Neural cell (in vitro differentiated cells): Measurements from ENCODE around the gene NUBP2.

Experiments
- EZH2 ChIP-seq: fragments of 200-600, 300-800 bp; shearing (Covaris generic), sonication (generic); IDR thresholded peaks from 2 replicates; pipeline ENCODE4 v1.6.1; 2014; ENCODE audit warnings: antibody characterized with exemption, low read length, borderline replicate concordance, mild to moderate bottlenecking; ENCODE audit not compliant: insufficient read depth, poor library complexity, severe bottlenecking
- POLR2AphosphoS5 ChIP-seq: IDR thresholded peaks from 2 replicates; pipeline ENCODE4 v1.6.1; 2012
- TAF1 ChIP-seq: IDR thresholded peaks from 2 replicates; pipeline ENCODE4 v1.6.1; 2012; ENCODE audit warnings: low read depth
- TF ChIP-seq, protein P1 (sequence below): fragments of 450-650 bp; IDR thresholded peaks from 2 replicates; pipeline ENCODE4 v1.5.1; 2014; ENCODE audit warnings: antibody characterized with exemption, mild to moderate bottlenecking, moderate library complexity; ENCODE audit not compliant: poor library complexity, severe bottlenecking
- TF ChIP-seq, protein P2 (sequence below): IDR thresholded peaks from 2 replicates; pipeline ENCODE4 v1.6.1; 2012; ENCODE audit warnings: borderline replicate concordance

DNA sequence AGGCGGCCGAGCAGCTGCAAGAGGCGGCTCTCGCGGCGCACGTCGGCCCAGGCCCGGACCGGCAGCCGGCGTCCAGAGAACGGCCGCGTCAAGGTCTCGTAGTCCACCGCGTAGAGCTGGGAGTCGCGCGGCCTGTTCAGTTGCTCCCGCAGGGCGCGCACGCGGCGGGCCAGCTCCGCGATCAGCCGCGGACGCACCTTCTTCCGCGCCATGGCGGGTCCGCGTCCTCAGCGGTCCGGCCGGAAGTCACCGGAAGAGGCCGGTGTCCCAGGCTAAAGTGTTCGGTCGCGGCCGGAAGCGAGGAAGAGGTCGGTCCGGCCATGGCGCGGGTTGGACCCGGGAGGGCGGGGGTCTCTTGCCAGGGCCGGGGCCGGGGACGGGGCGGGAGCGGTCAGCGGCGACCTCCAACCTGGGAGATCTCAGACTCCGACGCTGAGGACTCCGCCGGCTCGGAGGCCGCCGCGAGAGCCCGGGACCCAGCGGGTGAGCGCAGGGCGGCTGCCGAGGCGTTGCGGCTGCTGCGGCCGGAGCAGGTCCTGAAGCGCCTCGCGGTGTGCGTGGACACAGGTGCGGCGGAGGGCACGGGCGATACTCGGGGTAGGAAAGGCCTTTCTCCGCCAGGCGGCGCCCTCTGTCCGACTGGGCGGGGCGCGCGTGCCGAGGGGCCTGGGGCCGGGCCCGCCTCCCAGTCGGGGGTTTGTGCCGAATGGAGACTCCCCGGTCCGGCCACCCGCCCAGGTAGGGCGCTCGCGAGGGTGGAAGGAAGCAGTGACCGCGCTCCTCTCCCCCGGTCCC is 9.7 kb upstream of the NUBP2 start, which contains the start of gene MRPS34:
- TF ChIP-seq, protein P1, sequence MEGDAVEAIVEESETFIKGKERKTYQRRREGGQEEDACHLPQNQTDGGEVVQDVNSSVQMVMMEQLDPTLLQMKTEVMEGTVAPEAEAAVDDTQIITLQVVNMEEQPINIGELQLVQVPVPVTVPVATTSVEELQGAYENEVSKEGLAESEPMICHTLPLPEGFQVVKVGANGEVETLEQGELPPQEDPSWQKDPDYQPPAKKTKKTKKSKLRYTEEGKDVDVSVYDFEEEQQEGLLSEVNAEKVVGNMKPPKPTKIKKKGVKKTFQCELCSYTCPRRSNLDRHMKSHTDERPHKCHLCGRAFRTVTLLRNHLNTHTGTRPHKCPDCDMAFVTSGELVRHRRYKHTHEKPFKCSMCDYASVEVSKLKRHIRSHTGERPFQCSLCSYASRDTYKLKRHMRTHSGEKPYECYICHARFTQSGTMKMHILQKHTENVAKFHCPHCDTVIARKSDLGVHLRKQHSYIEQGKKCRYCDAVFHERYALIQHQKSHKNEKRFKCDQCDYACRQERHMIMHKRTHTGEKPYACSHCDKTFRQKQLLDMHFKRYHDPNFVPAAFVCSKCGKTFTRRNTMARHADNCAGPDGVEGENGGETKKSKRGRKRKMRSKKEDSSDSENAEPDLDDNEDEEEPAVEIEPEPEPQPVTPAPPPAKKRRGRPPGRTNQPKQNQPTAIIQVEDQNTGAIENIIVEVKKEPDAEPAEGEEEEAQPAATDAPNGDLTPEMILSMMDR, result peak; percentile 85
- TF ChIP-seq TAF1 (peak; percentile 77), POLR2AphosphoS5 (peak; percentile 81), EZH2 (no peak)
- TF ChIP-seq, protein P2, sequence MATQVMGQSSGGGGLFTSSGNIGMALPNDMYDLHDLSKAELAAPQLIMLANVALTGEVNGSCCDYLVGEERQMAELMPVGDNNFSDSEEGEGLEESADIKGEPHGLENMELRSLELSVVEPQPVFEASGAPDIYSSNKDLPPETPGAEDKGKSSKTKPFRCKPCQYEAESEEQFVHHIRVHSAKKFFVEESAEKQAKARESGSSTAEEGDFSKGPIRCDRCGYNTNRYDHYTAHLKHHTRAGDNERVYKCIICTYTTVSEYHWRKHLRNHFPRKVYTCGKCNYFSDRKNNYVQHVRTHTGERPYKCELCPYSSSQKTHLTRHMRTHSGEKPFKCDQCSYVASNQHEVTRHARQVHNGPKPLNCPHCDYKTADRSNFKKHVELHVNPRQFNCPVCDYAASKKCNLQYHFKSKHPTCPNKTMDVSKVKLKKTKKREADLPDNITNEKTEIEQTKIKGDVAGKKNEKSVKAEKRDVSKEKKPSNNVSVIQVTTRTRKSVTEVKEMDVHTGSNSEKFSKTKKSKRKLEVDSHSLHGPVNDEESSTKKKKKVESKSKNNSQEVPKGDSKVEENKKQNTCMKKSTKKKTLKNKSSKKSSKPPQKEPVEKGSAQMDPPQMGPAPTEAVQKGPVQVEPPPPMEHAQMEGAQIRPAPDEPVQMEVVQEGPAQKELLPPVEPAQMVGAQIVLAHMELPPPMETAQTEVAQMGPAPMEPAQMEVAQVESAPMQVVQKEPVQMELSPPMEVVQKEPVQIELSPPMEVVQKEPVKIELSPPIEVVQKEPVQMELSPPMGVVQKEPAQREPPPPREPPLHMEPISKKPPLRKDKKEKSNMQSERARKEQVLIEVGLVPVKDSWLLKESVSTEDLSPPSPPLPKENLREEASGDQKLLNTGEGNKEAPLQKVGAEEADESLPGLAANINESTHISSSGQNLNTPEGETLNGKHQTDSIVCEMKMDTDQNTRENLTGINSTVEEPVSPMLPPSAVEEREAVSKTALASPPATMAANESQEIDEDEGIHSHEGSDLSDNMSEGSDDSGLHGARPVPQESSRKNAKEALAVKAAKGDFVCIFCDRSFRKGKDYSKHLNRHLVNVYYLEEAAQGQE, result peak; percentile 79
